HepG2 (cell line): ENCODE results near the gene WDR35. TPM values are rescaled to one million over a fixed set of nuclear protein-coding genes. Genes with fewer than 3 reads are reported as not detected.
A peak's percentile ranks its signal among the peaks of the same experiment; 100 is the strongest.

Source experiments
- ARNTL ChIP-seq: sonication (generic); formaldehyde crosslinking; IDR thresholded peaks from 2 replicates; pipeline ENCODE4 v1.4.0; 2020; ENCODE audit warnings: mild to moderate bottlenecking, missing genetic modification reagents
- ELF3 ChIP-seq: IDR thresholded peaks from 2 replicates; pipeline ENCODE4 v1.6.1; 2016; ENCODE audit warnings: missing genetic modification reagents, missing compliant biosample characterization
- FOXP4 ChIP-seq: sonication (generic); formaldehyde crosslinking; IDR thresholded peaks from 2 replicates; pipeline ENCODE4 v1.4.0; 2020; ENCODE audit warnings: missing genetic modification reagents
- KDM6A ChIP-seq: IDR thresholded peaks from 2 replicates; pipeline ENCODE4 v1.6.1; 2016; ENCODE audit warnings: low read depth
- KLF16 ChIP-seq, 2 experiments: sonication (generic) in 1 of 2; formaldehyde crosslinking in 1 of 2; IDR thresholded peaks; 2 replicates each; pipeline versions ENCODE4 v1.6.1 to v1.8.0; 2016 to 2023; ENCODE audit warnings: missing genetic modification reagents in 2 of 2, missing compliant biosample characterization in 1 of 2
- POLR2G ChIP-seq: fragments of 200-400 bp; formaldehyde crosslinking; IDR thresholded peaks from 2 replicates; pipeline ENCODE4 v1.6.1; 2018; ENCODE audit warnings: mild to moderate bottlenecking, low read depth, low read length, moderate library complexity
- RFXAP ChIP-seq: sonication (generic); formaldehyde crosslinking; IDR thresholded peaks from 2 replicates; pipeline ENCODE4 v1.4.0; 2020; ENCODE audit warnings: missing genetic modification reagents, borderline replicate concordance
- SOX6 ChIP-seq, 2 experiments: fragments of 450-650 bp in 1 of 2; sonication (generic) in 1 of 2; formaldehyde crosslinking in 1 of 2; IDR thresholded peaks; 2 replicates each; pipeline versions ENCODE4 v1.4.0 to v1.6.1; 2017 to 2020; ENCODE audit warnings: antibody characterized with exemption in 1 of 2, mild to moderate bottlenecking in 1 of 2, missing genetic modification reagents in 1 of 2
- ZBTB43 ChIP-seq: sonication (generic); formaldehyde crosslinking; conservative IDR thresholded peaks from 2 replicates; pipeline ENCODE4 v1.4.0; 2020; ENCODE audit warnings: missing genetic modification reagents
- ZMYM2 ChIP-seq: sonication (generic); formaldehyde crosslinking; IDR thresholded peaks from 2 replicates; pipeline ENCODE4 v1.8.0; 2022; ENCODE audit warnings: mild to moderate bottlenecking, missing genetic modification reagents
- ZNF256 ChIP-seq: sonication (generic); formaldehyde crosslinking; conservative IDR thresholded peaks from 2 replicates; pipeline ENCODE4 v1.4.0; 2020; ENCODE audit warnings: missing genetic modification reagents
- ZNF629 ChIP-seq: sonication (generic); formaldehyde crosslinking; conservative IDR thresholded peaks from 2 replicates; pipeline ENCODE4 v1.5.0; 2020; ENCODE audit warnings: missing genetic modification reagents
- ZNF687 ChIP-seq: sonication (generic); formaldehyde crosslinking; IDR thresholded peaks from 2 replicates; pipeline ENCODE4 v1.5.1; 2020; ENCODE audit warnings: mild to moderate bottlenecking, missing genetic modification reagents, moderate library complexity
- ZNF7 ChIP-seq: IDR thresholded peaks from 2 replicates; pipeline ENCODE4 v1.6.1; 2016; ENCODE audit warnings: missing biosample characterization, missing genetic modification reagents
- ZNF704 ChIP-seq: sonication (generic); formaldehyde crosslinking; IDR thresholded peaks from 2 replicates; pipeline ENCODE4 v1.8.1; 2023; ENCODE audit warnings: mild to moderate bottlenecking, inconsistent platforms, moderate library complexity, missing genetic modification reagents, borderline replicate concordance
- ZNF740 ChIP-seq: sonication (generic); formaldehyde crosslinking; IDR thresholded peaks from 2 replicates; pipeline ENCODE4 v1.4.0; 2020; ENCODE audit warnings: missing genetic modification reagents
- ZNF772 ChIP-seq: sonication (generic); formaldehyde crosslinking; IDR thresholded peaks from 2 replicates; pipeline ENCODE4 v1.5.0; 2020; ENCODE audit warnings: mild to moderate bottlenecking, missing genetic modification reagents
- ZNF777 ChIP-seq: sonication (generic); formaldehyde crosslinking; IDR thresholded peaks from 2 replicates; pipeline ENCODE4 v1.4.0; 2020; ENCODE audit warnings: missing genetic modification reagents
- polyA plus RNA-seq, 8 experiments: library from polyadenylated mRNA; depleted of rRNA in 3 of 8; stranded (reverse) in 7 of 8; unstranded in 1 of 8; fragments of >200 nt; fragmentation: Illumina TruSeq in 4 of 8; extraction: Trizol in 4 of 8; gene quantifications; 2 replicates each; pipeline versions ENCODE4 v1.2.1 to v1.2.3, GENCODE V29; 2011 to 2016; ENCODE audit warnings: low read depth in 4 of 8, missing spikeins in 1 of 8, mixed read lengths in 1 of 8; ENCODE audit not compliant: insufficient read depth in 1 of 8
- total RNA-seq, 5 experiments: library from RNA; depleted of rRNA; stranded (reverse); fragments of >200 nt; fragmentation: Illumina TruSeq; extraction: Trizol; gene quantifications; 2 replicates each; pipeline ENCODE4 v1.2.3, GENCODE V29; 2016; ENCODE audit warnings: low read depth in 1 of 5

The WDR35 gene
- total and polyA plus RNA-seq, 2 of the 13 experiments (the other 11 are each of a cell fraction or from before 2014, with no cell fraction given) = 11.1 to 19.6 TPM

- TF ChIP-seq ARNTL (CRISPR knock-in tag) (no peak; the same call in 1 of the 2 replicates), FOXP4 (CRISPR knock-in tag) (peak; percentile 74), ZNF256 (CRISPR knock-in tag) (no peak; the same call in none of the 2 replicates), ZNF704 (CRISPR knock-in tag) (peak; percentile 96), ZNF740 (peak; percentile 10), ZBTB43 (no peak; the same call in 1 of the 2 replicates), ZNF777 (CRISPR knock-in tag) (peak; percentile 56), ZNF629 (CRISPR knock-in tag) (peak; percentile 3), ZNF687 (peak; percentile 96), POLR2G (peak; percentile 98), ZNF7 (CRISPR knock-in tag) (no peak), KLF16 (CRISPR knock-in tag; IDR thresholded peaks at IDR 0.05) (peak; percentile 58 to 99; a peak in 3 of 4 replicates), ZMYM2 (CRISPR knock-in tag) (0 out of 2 replicates have a peak, but pooled peaks have one; percentile 73), ZNF772 (CRISPR knock-in tag) (peak; percentile 73), ELF3 (CRISPR knock-in tag) (peak; percentile 71), KDM6A (CRISPR knock-in tag) (no peak), RFXAP (peak; percentile 80; the same call in 1 of the 2 replicates), SOX6 (IDR thresholded peaks at IDR 0.05) (no peak), SOX6 (CRISPR knock-in tag; IDR thresholded peaks at IDR 0.05) (peak; percentile 78)
Measured at GRCh38 chr2:19901442-19902215, 88.3 kb downstream of the WDR35 start, which contains the start of gene TTC32 (continued).
